PC-9 (cell line): ENCODE data around the gene KIF5C.

ENCODE experiments used
- CTCF ChIP-seq: fragments of 200-600 bp; sonication (generic); conservative IDR thresholded peaks from 2 replicates; pipeline ENCODE4 v1.6.1; 2017; ENCODE audit warnings: mixed run types, antibody characterized with exemption, mild to moderate bottlenecking, moderate library complexity
- EZH2 ChIP-seq: fragments of 200-600 bp; sonication (generic); IDR thresholded peaks from 2 replicates; pipeline ENCODE4 v1.8.0; 2017; ENCODE audit warnings: antibody characterized with exemption, low read depth

GRCh38 chr2:148992448-148992847 lies 117.4 kb downstream of the KIF5C start:
- no peak for TF ChIP-seq CTCF
- no peak for TF ChIP-seq EZH2
